Lower lobe of right lung (tissue), 2 donors: ENCODE data around the gene KBTBD12. TPM values are rescaled to one million over a fixed set of nuclear protein-coding genes. Genes with fewer than 3 reads are reported as not detected.

ENCODE experiments used
- ATAC-seq, 2 donors: fragments of 200-7000 bp; cut with Tn5 transposase; one replicate each; pipeline ENCODE4 v1.9.1; 2020 to 2022; ENCODE audit warnings: mild to moderate bottlenecking in 2 of 2, moderate library complexity in 2 of 2
- DNase-seq: peaks from one replicate; pipeline ENCODE4 v3.0.0-alpha.2; 2020
- H3K27ac ChIP-seq: fragments of 200-600 bp; one replicate; pipeline ENCODE4 v1.8.0; 2022
- H3K27me3 ChIP-seq: fragments of 200-600 bp; one replicate; pipeline ENCODE4 v1.8.0; 2022; ENCODE audit warnings: low read depth
- H3K36me3 ChIP-seq: fragments of 200-600 bp; one replicate; pipeline ENCODE4 v1.8.0; 2022; ENCODE audit warnings: mild to moderate bottlenecking
- H3K4me1 ChIP-seq: fragments of 200-600 bp; one replicate; pipeline ENCODE4 v1.8.0; 2022
- H3K4me3 ChIP-seq: fragments of 200-600 bp; one replicate; pipeline ENCODE4 v1.8.0; 2022; ENCODE audit warnings: mild to moderate bottlenecking
- H3K9me3 ChIP-seq: fragments of 200-600 bp; one replicate; pipeline ENCODE4 v1.8.0; 2022
- CTCF ChIP-seq: fragments of 200-600 bp; IDR thresholded peaks from one replicate; pipeline ENCODE4 v1.8.0; 2022; ENCODE audit warnings: antibody characterized with exemption, mild to moderate bottlenecking
- intact Hi-C: fragments of 100-400 bp; cut with DNase I; formaldehyde crosslinking; loops from one replicate; pipeline ENCODE4 v1.11.0; 2022
- total RNA-seq: library from RNA; stranded (reverse); fragmentation: NEBNext Ultra II Directional; extraction: Animal tissue kit (Norgen Biotek cat#: 25700); gene quantifications from one replicate; pipeline ENCODE4 v1.2.1, GENCODE V29; 2021
- donor health status: DM: no; HTN: yes; CAD: no; lungs with severe emphysema.

Gene KBTBD12
- total RNA-seq, 1 donor from 2014 or later = 0.95 TPM

- DNase-seq (no peak), ATAC-seq (peak; percentile 43 to 47)
- no peaks in the 10 kb centered on the region for H3K9me3 ChIP-seq
- no peaks in the 10 kb centered on the region for H3K27me3 ChIP-seq
- H3K27ac ChIP-seq = no peak overlapping the region
- H3K4me1 ChIP-seq = no peaks in the 10 kb centered on the region
- H3K36me3 ChIP-seq = no peaks in the 10 kb centered on the region
- H3K4me3 ChIP-seq = no peak overlapping the region
- intact Hi-C loops = no loop called here
- TF ChIP-seq CTCF = peak; percentile 62
Observed at GRCh38 chr3:127970966-127971592, 56.0 kb downstream of the KBTBD12 start.

GRCh38 chr3:127974226-127974625 is 59.2 kb downstream of the KBTBD12 start:
- H3K4me1 ChIP-seq = no peaks in the 10 kb centered on the region
- H3K36me3 ChIP-seq = no peaks in the 10 kb centered on the region
- intact Hi-C loops = no loop called here
- H3K27ac ChIP-seq = no peak overlapping the region
- no peak for DNase-seq
- ATAC-seq = no peak
- no peak for TF ChIP-seq CTCF
- H3K4me3 ChIP-seq = no peak overlapping the region
- H3K9me3 ChIP-seq = no peaks in the 10 kb centered on the region
- no peaks in the 10 kb centered on the region for H3K27me3 ChIP-seq

DNA sequence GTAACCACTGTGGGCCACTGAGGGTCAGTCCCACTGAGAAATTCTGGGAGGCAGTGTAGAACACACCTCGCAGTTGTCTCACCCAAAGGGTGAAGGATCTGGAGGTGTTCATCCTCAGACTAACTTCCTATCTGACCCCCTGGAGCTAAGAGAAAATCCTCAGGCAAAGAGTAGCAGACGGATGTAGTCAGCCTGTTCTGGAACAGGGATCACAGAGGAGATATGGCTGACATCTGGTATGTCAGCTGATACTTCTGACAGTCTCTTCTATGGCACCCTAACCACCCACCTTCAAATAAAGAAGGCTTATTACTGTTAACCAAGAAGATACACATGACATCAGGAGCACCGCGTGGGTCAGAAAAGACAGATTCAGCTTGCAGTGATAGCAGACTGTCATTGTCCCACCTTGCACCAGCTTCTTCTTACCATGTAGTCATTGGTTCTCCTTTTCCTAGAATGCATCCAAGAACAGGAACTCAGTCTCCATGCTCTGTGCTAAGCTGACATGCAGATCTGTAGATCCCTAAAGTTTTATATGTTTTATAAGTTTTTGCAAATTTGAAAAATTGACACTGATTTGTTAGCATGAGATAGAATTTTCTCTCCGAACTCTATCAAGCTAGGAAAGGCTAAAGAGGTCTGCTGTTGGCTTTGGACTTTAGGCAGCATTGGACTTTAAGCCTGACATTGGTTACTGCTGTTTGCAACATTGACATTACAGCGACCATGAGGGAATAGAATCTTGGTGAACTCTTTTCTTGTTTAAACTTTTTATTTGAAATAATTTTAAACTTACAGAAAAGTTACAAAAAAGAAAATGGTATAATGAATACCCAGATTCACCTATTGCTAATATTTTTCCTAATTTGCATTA is 60.4 kb downstream of the KBTBD12 start:
- no peaks in the 10 kb centered on the region for H3K36me3 ChIP-seq
- H3K4me1 ChIP-seq = no peaks in the 10 kb centered on the region
- H3K9me3 ChIP-seq = no peaks in the 10 kb centered on the region
- H3K27me3 ChIP-seq = no peaks in the 10 kb centered on the region
- H3K27ac ChIP-seq = no peak overlapping the region
- no peak overlapping the region for H3K4me3 ChIP-seq
- intact Hi-C loops = no loop called here
- no peak for DNase-seq
- no peak for TF ChIP-seq CTCF
- ATAC-seq = no peak

DNA sequence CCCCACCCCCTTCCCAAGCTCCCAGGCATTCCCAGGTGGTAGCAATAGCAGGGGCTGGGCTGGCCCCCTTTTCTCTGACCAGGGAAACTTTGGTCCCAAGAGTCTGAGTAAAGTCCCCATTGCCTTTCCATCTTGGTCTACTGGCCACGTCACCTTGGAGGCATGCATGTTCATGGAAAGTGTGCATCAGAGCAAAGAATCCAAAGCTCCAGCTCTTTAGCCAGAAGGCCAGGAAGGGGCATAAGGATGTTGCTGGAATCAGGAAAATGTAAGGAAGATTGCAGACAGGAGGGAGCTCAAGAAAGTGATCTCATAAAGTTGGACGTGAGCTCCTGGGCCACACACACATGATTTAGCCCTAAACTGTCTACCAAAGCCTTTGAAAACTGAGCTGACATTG is 63.6 kb downstream of the KBTBD12 start:
- H3K4me1 ChIP-seq = no peaks in the 10 kb centered on the region
- no peak for DNase-seq
- no peaks in the 10 kb centered on the region for H3K9me3 ChIP-seq
- ATAC-seq = no peak
- no peaks in the 10 kb centered on the region for H3K36me3 ChIP-seq
- H3K27ac ChIP-seq = no peak overlapping the region
- H3K27me3 ChIP-seq = no peaks in the 10 kb centered on the region
- H3K4me3 ChIP-seq = no peak overlapping the region
- TF ChIP-seq CTCF = no peak
- intact Hi-C loops = no loop called here

- no peak for TF ChIP-seq CTCF
- no peaks in the 10 kb centered on the region for H3K27me3 ChIP-seq
- intact Hi-C loops = no loop called here
- H3K27ac ChIP-seq = no peak overlapping the region
- no peak for DNase-seq
- no peaks in the 10 kb centered on the region for H3K36me3 ChIP-seq
- ATAC-seq = no peak
- H3K4me1 ChIP-seq = no peaks in the 10 kb centered on the region
- no peaks in the 10 kb centered on the region for H3K9me3 ChIP-seq
- no peak overlapping the region for H3K4me3 ChIP-seq
Observed at GRCh38 chr3:127979473-127979872, 64.4 kb downstream of the KBTBD12 start.
